GM19099 (cell line): Measurements from ENCODE around the gene PSEN1.

ENCODE experiments used
- POLR2A ChIP-seq: IDR thresholded peaks from 3 replicates; pipeline ENCODE4 v1.6.1; 2011; ENCODE audit warnings: low read depth; ENCODE audit not compliant: insufficient read length; ENCODE audit errors: extremely low read depth

The PSEN1 gene

GRCh38 chr14:73250317-73250713 is 114.0 kb downstream of the PSEN1 start:
- no peak for TF ChIP-seq POLR2A

GRCh38 chr14:73250781-73251500 is 114.6 kb downstream of the PSEN1 start:
- no peak for TF ChIP-seq POLR2A

GRCh38 chr14:73251516-73252215 is 115.4 kb downstream of the PSEN1 start:
- no peak for TF ChIP-seq POLR2A

- TF ChIP-seq POLR2A, result no peak
Observed at GRCh38 chr14:73252491-73253322, 116.4 kb downstream of the PSEN1 start.

- no peak for TF ChIP-seq POLR2A
Observed at GRCh38 chr14:73253323-73253610, 117.0 kb downstream of the PSEN1 start.

- no peak for TF ChIP-seq POLR2A
Observed at GRCh38 chr14:73253721-73254120, 117.4 kb downstream of the PSEN1 start.

GRCh38 chr14:73254247-73255004 is 118.1 kb downstream of the PSEN1 start:
- no peak for TF ChIP-seq POLR2A

- no peak for TF ChIP-seq POLR2A
Observed at GRCh38 chr14:73255005-73255400, 118.7 kb downstream of the PSEN1 start.

GRCh38 chr14:73255693-73256225 is 119.5 kb downstream of the PSEN1 start:
- TF ChIP-seq POLR2A, result no peak

- TF ChIP-seq POLR2A, result no peak
Observed at GRCh38 chr14:73258076-73258475, 121.8 kb downstream of the PSEN1 start.

GRCh38 chr14:73258845-73259611 is 122.7 kb downstream of the PSEN1 start:
- no peak for TF ChIP-seq POLR2A

- no peak for TF ChIP-seq POLR2A
Observed at GRCh38 chr14:73259837-73260236, 123.5 kb downstream of the PSEN1 start.

- no peak for TF ChIP-seq POLR2A
Observed at GRCh38 chr14:73260574-73260973, 124.3 kb downstream of the PSEN1 start.

GRCh38 chr14:73261075-73261474 is 124.8 kb downstream of the PSEN1 start:
- no peak for TF ChIP-seq POLR2A
